Measurements from ENCODE around the gene KRTAP10-7. TPM values are rescaled to one million over a fixed set of nuclear protein-coding genes. Genes with fewer than 3 reads are reported as not detected.

KRTAP10-7 gene
- total RNA-seq, 1 experiment from 2014 or later = not detected

DNA sequence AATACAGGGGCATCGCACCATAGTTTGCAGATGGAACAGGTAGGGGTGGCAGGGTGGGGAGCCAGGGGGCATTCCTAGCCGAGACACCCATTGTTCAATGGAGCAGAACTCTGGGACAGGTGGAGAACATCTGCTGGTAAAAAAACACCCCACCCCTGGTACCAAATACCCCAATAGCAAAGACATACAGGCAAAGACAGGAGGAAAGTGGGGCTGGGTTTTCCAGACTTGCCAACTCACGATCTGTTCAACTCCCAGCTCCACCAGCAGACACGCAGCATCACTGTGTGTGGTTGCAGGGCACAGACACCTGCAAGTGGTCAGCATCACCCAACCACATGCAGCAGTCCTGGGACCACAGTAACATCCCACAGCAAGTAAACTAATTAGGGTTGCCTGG, 11.2 kb downstream of the KRTAP10-7 start:
- POLR2A ChIA-PET = no interaction called here
- Histone ChIP-seq H3K4me3 (ENCODE audit: low read depth, low read length) (no peak overlapping the region), H3K36me3 (ENCODE audit: control insufficient read depth, insufficient read depth, low read length) (no peaks in the 10 kb centered on the region), H3K27me3 (replicated peaks; ENCODE audit: control insufficient read depth, insufficient read depth, low read length) (no peaks in the 10 kb centered on the region), H3K9me3 (0 out of 2 replicates have a peak, but pooled peaks cover 5% of the 10 kb centered on the region), H3K4me1 (no peaks in the 10 kb centered on the region)
- CTCF ChIA-PET = no interaction called here
- H3K4me1 Mint-ChIP-seq (ENCODE audit: low read depth, unreplicated experiment) = no peaks in the 10 kb centered on the region
- BruUV-seq (replicated peaks) = no TSS peak
- intact Hi-C loops (cut with micrococcal nuclease; ENCODE audit: unreplicated experiment) = no loop called here
- H3K36me3 Mint-ChIP-seq (ENCODE audit: insufficient read depth, unreplicated experiment) = no peaks in the 10 kb centered on the region
- TF ChIP-seq, protein P1, sequence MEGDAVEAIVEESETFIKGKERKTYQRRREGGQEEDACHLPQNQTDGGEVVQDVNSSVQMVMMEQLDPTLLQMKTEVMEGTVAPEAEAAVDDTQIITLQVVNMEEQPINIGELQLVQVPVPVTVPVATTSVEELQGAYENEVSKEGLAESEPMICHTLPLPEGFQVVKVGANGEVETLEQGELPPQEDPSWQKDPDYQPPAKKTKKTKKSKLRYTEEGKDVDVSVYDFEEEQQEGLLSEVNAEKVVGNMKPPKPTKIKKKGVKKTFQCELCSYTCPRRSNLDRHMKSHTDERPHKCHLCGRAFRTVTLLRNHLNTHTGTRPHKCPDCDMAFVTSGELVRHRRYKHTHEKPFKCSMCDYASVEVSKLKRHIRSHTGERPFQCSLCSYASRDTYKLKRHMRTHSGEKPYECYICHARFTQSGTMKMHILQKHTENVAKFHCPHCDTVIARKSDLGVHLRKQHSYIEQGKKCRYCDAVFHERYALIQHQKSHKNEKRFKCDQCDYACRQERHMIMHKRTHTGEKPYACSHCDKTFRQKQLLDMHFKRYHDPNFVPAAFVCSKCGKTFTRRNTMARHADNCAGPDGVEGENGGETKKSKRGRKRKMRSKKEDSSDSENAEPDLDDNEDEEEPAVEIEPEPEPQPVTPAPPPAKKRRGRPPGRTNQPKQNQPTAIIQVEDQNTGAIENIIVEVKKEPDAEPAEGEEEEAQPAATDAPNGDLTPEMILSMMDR (IDR thresholded peaks at IDR 0.05; ENCODE audit: insufficient read depth in 1 of 2, low read depth in 1 of 2, low read length in 1 of 2, severe bottlenecking in 1 of 2, unreplicated experiment in 1 of 2) = no peak
- no peak for DNase-seq
- peaks cover 41% of the 10 kb centered on the region for H3K9me3 Mint-ChIP-seq (ENCODE audit: unreplicated experiment)
- no peak overlapping the region for H3K4me3 Mint-ChIP-seq (ENCODE audit: unreplicated experiment)
- H3K27ac Mint-ChIP-seq (ENCODE audit: unreplicated experiment) = no peak overlapping the region
- H3K27me3 Mint-ChIP-seq (ENCODE audit: insufficient read depth, unreplicated experiment) = peaks cover 6% of the 10 kb centered on the region

DNA sequence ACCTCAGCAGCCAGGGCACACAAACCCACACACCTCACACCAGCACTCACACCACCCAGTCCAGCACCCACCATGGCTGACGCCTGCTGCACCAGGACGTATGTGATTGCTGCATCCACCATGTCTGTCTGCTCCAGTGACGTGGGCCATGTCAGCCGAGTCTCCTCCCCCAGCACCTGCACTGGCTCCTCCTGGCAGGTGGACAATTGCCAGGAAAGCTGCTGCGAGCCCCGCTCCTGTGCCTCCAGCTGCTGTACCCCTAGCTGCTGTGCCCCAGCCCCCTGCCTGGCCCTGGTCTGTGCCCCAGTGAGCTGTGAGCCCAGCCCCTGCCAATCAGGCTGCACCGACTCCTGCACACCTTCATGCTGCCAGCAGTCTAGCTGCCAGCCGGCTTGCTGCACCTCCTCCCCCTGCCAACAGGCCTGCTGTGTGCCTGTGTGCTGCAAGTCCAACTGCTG, 11.7 kb downstream of the KRTAP10-7 start, which contains the start of gene KRTAP10-8:
TSS of gene KRTAP10-8 (plus strand) at position 51 of the 458 bp plus-strand sequence. CDS start at position 73, 22 bp downstream.
- intact Hi-C loops (cut with micrococcal nuclease; ENCODE audit: unreplicated experiment) = no loop called here
- TF ChIP-seq, protein P1 (IDR thresholded peaks at IDR 0.05; ENCODE audit: insufficient read depth in 1 of 2, low read depth in 1 of 2, low read length in 1 of 2, severe bottlenecking in 1 of 2, unreplicated experiment in 1 of 2) = no peak
- Mint-ChIP-seq H3K27me3 (ENCODE audit: insufficient read depth, unreplicated experiment) (peaks cover 6% of the 10 kb centered on the region), H3K9me3 (ENCODE audit: unreplicated experiment) (peaks cover 41% of the 10 kb centered on the region), H3K4me1 (ENCODE audit: low read depth, unreplicated experiment) (no peaks in the 10 kb centered on the region), H3K4me3 (ENCODE audit: unreplicated experiment) (no peak within 1 kb of the TSS), H3K36me3 (ENCODE audit: insufficient read depth, unreplicated experiment) (no peaks in the 10 kb centered on the region), H3K27ac (ENCODE audit: unreplicated experiment) (no peak within 1 kb of the TSS)
- 0 out of 2 replicates have a peak, but pooled peaks cover 5% of the 10 kb centered on the region for H3K9me3 ChIP-seq
- DNase-seq = no peak
- no peaks in the 10 kb centered on the region for H3K4me1 ChIP-seq
- ChIA-PET CTCF (no interaction called here), POLR2A (no interaction called here)
- H3K4me3 ChIP-seq (ENCODE audit: low read depth, low read length) = no peak within 1 kb of the TSS
- H3K36me3 ChIP-seq (ENCODE audit: control insufficient read depth, insufficient read depth, low read length) = no peaks in the 10 kb centered on the region
- BruUV-seq (replicated peaks) = no TSS peak
- no peaks in the 10 kb centered on the region for H3K27me3 ChIP-seq (replicated peaks; ENCODE audit: control insufficient read depth, insufficient read depth, low read length)

DNA sequence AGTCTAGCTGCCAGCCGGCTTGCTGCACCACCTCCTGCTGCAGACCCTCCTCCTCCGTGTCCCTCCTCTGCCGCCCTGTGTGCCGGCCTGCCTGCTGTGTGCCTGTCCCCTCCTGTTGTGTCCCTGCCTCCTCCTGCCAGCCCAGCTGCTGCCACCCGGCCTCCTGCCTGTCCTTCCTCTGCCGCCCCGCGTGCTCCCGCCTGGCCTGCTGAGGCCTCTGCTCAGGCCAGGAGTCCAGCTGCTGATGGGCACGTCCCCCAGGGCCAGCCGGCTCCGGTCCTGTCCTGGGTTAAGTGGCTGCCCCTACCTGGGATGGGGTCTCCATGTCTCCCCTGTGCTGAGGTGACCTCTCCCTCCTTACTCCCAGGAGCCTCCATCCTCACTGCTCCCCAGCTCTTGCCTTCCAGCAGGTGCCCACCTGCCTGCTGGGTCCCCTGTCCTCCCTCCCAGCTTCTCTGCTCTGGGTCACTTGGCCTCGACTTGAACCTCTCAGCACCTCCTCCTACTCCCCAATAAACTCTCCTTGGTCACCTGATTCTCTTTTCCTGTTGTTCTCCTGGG, 12.4 kb downstream of the KRTAP10-7 start:
- CTCF ChIA-PET = no interaction called here
- Mint-ChIP-seq H3K27me3 (ENCODE audit: insufficient read depth, unreplicated experiment) (peaks cover 6% of the 10 kb centered on the region), H3K4me3 (ENCODE audit: unreplicated experiment) (no peak overlapping the region), H3K4me1 (ENCODE audit: low read depth, unreplicated experiment) (no peaks in the 10 kb centered on the region), H3K36me3 (ENCODE audit: insufficient read depth, unreplicated experiment) (no peaks in the 10 kb centered on the region), H3K9me3 (ENCODE audit: unreplicated experiment) (peaks cover 41% of the 10 kb centered on the region), H3K27ac (ENCODE audit: unreplicated experiment) (no peak overlapping the region)
- Histone ChIP-seq H3K36me3 (ENCODE audit: control insufficient read depth, insufficient read depth, low read length) (no peaks in the 10 kb centered on the region), H3K27me3 (replicated peaks; ENCODE audit: control insufficient read depth, insufficient read depth, low read length) (no peaks in the 10 kb centered on the region), H3K4me3 (ENCODE audit: low read depth, low read length) (no peak overlapping the region), H3K9me3 (0 out of 2 replicates have a peak, but pooled peaks cover 5% of the 10 kb centered on the region), H3K4me1 (no peaks in the 10 kb centered on the region)
- no peak for DNase-seq
- intact Hi-C loops (cut with micrococcal nuclease; ENCODE audit: unreplicated experiment) = no loop called here
- POLR2A ChIA-PET = no interaction called here
- TF ChIP-seq, protein P1 (IDR thresholded peaks at IDR 0.05; ENCODE audit: insufficient read depth in 1 of 2, low read depth in 1 of 2, low read length in 1 of 2, severe bottlenecking in 1 of 2, unreplicated experiment in 1 of 2) = no peak
- BruUV-seq (replicated peaks) = no TSS peak
